HG02970 (cell line): ENCODE results near the gene LPAR1.
"Not testable (repeated sequence)": the region's sequence is repeated elsewhere in the genome, so short reads cannot be mapped to it uniquely, and the experiment has no call there.

Source experiments
- ATAC-seq: cut with Tn5 transposase; IDR thresholded peaks from one replicate; pipeline ENCODE4 v1.9.1; 2021; ENCODE audit warnings: mild to moderate bottlenecking, moderate library complexity, moderate number of reproducible peaks; ENCODE audit not compliant: unreplicated experiment, low FRiP score

LPAR1 gene

GRCh38 chr9:111038331-111039230 is at the start of gene LPAR1:
LPAR1 (minus strand) TSS chr9:111038470; CDS start chr9:110972117, 66,353 bp downstream.
- ATAC-seq, result no peak

GRCh38 chr9:111078391-111079038 is 40.2 kb upstream of the LPAR1 start:
- ATAC-seq, result no peak

GRCh38 chr9:111076519-111076918 is 38.2 kb upstream of the LPAR1 start:
- no peak for ATAC-seq

GRCh38 chr9:111076042-111076441 is 37.8 kb upstream of the LPAR1 start:
- no peak for ATAC-seq

- ATAC-seq, result no peak
Observed at GRCh38 chr9:111074395-111074794, 36.1 kb upstream of the LPAR1 start.

- ATAC-seq, result no peak
Observed at GRCh38 chr9:111069183-111069582, 30.9 kb upstream of the LPAR1 start.

GRCh38 chr9:111068771-111069170 is 30.5 kb upstream of the LPAR1 start:
- ATAC-seq, result no peak

- ATAC-seq, result no peak
Observed at GRCh38 chr9:111068383-111068730, 30.1 kb upstream of the LPAR1 start.

- no peak for ATAC-seq
Observed at GRCh38 chr9:111066468-111066867, 28.2 kb upstream of the LPAR1 start.

- ATAC-seq, result no peak
Observed at GRCh38 chr9:111065414-111065813, 27.1 kb upstream of the LPAR1 start.

- ATAC-seq, result no peak
Observed at GRCh38 chr9:111064160-111064837, 26.0 kb upstream of the LPAR1 start.

- no peak for ATAC-seq
Observed at GRCh38 chr9:111063332-111063731, 25.1 kb upstream of the LPAR1 start.

- ATAC-seq, result no peak
Observed at GRCh38 chr9:111058166-111058565, 19.9 kb upstream of the LPAR1 start.

GRCh38 chr9:111056538-111056937 is 18.3 kb upstream of the LPAR1 start:
- no peak for ATAC-seq

GRCh38 chr9:111052791-111053190 is 14.5 kb upstream of the LPAR1 start:
- ATAC-seq, result no peak

GRCh38 chr9:111051400-111051799 is 13.1 kb upstream of the LPAR1 start:
- no peak for ATAC-seq

GRCh38 chr9:111050819-111051218 is 12.5 kb upstream of the LPAR1 start:
- no peak for ATAC-seq

- ATAC-seq, result not testable (repeated sequence)
Observed at GRCh38 chr9:111047287-111047686, 9.0 kb upstream of the LPAR1 start.

- ATAC-seq, result no peak
Observed at GRCh38 chr9:111041902-111042301, 3.6 kb upstream of the LPAR1 start.

- no peak for ATAC-seq
Observed at GRCh38 chr9:111040494-111040893, 2.2 kb upstream of the LPAR1 start.

GRCh38 chr9:111039231-111039906 is 1.1 kb upstream of the LPAR1 start:
- no peak for ATAC-seq
